ENCODE results near the gene GBE1.

Gene GBE1

DNA sequence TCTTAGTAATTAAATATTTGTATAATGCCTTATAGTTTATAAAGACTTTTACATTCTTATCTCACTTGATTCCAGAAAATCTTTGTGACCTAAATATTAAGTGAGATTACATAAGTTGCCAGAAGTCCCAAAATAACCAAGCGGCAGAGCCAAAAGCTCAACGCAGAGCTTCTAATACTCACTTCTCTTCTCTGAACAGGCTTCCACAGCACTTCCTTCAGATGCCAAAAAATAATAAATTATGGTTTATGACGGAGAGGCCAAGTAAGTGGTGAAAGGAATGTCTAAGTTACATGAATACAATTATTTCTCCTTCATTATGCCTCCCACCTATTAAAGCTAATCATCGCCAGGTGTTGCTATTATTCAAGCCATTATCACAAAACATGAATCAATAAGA is 110.3 kb downstream of the GBE1 start:
- Histone ChIP-seq H3K27ac (replicated peaks) (no peak overlapping the region), H3K27me3 (ENCODE audit: insufficient read depth, poor library complexity, severe bottlenecking) (no peaks in the 10 kb centered on the region), H3K4me3 (replicated peaks; ENCODE audit: insufficient read depth, low read length) (no peak overlapping the region)
- no peak for DNase-seq (ENCODE audit: low read depth in 1 of 2, low spot score in 1 of 2)
- TF ChIP-seq, protein P1, sequence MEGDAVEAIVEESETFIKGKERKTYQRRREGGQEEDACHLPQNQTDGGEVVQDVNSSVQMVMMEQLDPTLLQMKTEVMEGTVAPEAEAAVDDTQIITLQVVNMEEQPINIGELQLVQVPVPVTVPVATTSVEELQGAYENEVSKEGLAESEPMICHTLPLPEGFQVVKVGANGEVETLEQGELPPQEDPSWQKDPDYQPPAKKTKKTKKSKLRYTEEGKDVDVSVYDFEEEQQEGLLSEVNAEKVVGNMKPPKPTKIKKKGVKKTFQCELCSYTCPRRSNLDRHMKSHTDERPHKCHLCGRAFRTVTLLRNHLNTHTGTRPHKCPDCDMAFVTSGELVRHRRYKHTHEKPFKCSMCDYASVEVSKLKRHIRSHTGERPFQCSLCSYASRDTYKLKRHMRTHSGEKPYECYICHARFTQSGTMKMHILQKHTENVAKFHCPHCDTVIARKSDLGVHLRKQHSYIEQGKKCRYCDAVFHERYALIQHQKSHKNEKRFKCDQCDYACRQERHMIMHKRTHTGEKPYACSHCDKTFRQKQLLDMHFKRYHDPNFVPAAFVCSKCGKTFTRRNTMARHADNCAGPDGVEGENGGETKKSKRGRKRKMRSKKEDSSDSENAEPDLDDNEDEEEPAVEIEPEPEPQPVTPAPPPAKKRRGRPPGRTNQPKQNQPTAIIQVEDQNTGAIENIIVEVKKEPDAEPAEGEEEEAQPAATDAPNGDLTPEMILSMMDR (IDR thresholded peaks at IDR 0.05; ENCODE audit: insufficient read depth, low read length), result no peak
- TF ChIP-seq, protein P2, sequence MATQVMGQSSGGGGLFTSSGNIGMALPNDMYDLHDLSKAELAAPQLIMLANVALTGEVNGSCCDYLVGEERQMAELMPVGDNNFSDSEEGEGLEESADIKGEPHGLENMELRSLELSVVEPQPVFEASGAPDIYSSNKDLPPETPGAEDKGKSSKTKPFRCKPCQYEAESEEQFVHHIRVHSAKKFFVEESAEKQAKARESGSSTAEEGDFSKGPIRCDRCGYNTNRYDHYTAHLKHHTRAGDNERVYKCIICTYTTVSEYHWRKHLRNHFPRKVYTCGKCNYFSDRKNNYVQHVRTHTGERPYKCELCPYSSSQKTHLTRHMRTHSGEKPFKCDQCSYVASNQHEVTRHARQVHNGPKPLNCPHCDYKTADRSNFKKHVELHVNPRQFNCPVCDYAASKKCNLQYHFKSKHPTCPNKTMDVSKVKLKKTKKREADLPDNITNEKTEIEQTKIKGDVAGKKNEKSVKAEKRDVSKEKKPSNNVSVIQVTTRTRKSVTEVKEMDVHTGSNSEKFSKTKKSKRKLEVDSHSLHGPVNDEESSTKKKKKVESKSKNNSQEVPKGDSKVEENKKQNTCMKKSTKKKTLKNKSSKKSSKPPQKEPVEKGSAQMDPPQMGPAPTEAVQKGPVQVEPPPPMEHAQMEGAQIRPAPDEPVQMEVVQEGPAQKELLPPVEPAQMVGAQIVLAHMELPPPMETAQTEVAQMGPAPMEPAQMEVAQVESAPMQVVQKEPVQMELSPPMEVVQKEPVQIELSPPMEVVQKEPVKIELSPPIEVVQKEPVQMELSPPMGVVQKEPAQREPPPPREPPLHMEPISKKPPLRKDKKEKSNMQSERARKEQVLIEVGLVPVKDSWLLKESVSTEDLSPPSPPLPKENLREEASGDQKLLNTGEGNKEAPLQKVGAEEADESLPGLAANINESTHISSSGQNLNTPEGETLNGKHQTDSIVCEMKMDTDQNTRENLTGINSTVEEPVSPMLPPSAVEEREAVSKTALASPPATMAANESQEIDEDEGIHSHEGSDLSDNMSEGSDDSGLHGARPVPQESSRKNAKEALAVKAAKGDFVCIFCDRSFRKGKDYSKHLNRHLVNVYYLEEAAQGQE (IDR thresholded peaks at IDR 0.05; ENCODE audit: insufficient replicate concordance, low read depth), result no peak

DNA sequence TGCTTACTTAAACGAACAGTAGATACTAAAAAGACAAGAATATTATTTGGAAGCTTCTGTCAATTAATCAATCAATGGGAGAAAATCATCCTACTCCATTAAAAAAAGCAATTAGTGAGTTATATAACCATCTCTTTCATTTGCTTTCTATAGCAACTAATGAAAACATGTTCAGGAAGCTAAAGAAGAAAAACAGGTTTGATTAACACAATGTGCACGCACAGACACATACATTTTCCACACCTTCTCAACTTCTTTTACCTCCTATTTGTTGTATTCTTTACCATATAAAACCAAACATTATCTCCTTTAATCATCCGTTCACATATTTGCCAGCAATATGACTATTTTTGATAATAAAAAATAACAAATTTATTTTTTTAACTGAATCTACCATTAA is 111.3 kb downstream of the GBE1 start:
- no peak overlapping the region for H3K27ac ChIP-seq (replicated peaks)
- DNase-seq (ENCODE audit: low read depth in 1 of 2, low spot score in 1 of 2), result no peak
- TF ChIP-seq, protein P1 (IDR thresholded peaks at IDR 0.05; ENCODE audit: insufficient read depth, low read length), result no peak
- TF ChIP-seq, protein P2 (IDR thresholded peaks at IDR 0.05; ENCODE audit: insufficient replicate concordance, low read depth), result no peak
- TF ChIP-seq SPI1 (IDR thresholded peaks at IDR 0.05; ENCODE audit: borderline replicate concordance, low read depth), result no peak
- no peak overlapping the region for H3K4me3 ChIP-seq (replicated peaks; ENCODE audit: insufficient read depth, low read length)
- H3K27me3 ChIP-seq (ENCODE audit: insufficient read depth, poor library complexity, severe bottlenecking), result no peaks in the 10 kb centered on the region

DNA sequence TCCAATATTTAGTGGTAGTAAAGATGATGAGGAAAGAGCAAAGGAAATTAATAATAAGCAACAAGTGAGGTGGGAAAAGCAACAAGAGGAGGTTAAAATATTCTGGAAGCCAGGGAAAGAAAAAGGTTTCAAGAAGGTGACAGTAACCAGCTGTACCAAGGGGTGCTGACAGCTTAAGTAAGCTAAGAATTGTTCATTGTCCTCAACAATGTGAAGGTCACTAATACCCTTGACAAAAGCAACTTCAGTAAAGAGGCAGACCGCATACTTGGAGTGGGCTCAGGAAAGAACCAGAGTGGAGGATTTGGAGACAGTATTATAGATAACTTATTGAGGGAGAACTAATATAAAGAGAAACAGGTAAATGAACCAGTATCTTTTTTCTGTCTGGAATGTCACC is 116.2 kb downstream of the GBE1 start:
- no peak overlapping the region for H3K27ac ChIP-seq (replicated peaks)
- H3K4me3 ChIP-seq (replicated peaks; ENCODE audit: insufficient read depth, low read length), result no peak overlapping the region
- TF ChIP-seq, protein P1 (IDR thresholded peaks at IDR 0.05; ENCODE audit: insufficient read depth, low read length), result no peak
- TF ChIP-seq POLR2AphosphoS5 (IDR thresholded peaks at IDR 0.05; ENCODE audit: low read depth), result no peak
- no peak for TF ChIP-seq SPI1 (IDR thresholded peaks at IDR 0.05; ENCODE audit: borderline replicate concordance, low read depth)
- TF ChIP-seq, protein P2 (IDR thresholded peaks at IDR 0.05; ENCODE audit: insufficient replicate concordance, low read depth), result no peak
- no peak for TF ChIP-seq GABPA (IDR thresholded peaks at IDR 0.05; ENCODE audit: low read depth)
- no peaks in the 10 kb centered on the region for H3K27me3 ChIP-seq (ENCODE audit: insufficient read depth, poor library complexity, severe bottlenecking)
- no peak for DNase-seq (ENCODE audit: low read depth in 1 of 2, low spot score in 1 of 2)
